ENCODE data around the gene SDF4.

DNA sequence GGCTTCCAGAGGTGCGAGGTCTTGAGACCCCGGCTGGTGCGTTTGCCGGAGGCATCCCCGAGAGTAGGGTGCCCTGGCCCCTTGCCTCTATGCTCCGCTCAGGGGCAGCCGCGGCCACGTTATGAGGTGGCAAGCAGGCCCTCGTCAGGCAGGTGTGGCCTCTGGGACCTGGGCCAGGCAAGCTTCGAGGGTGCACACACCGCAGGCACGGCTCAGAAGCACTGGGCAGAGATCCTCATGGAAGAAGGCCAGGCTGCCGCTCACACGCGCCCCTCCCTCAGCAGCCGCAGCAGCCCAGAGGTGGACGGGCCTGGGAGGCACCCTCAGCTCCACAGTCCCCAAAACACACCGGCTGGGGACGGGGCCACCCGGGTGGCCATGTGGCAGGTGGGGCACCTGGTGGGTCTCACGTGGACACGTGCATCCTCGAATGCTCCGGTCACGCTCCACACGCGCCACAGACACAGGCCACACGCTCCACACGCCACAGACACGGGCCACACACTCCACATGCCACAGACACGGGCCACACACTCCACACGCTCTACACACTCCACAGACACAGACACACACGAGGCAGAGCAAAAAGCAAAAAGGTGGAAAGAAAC, 6.5 kb downstream of the SDF4 start:
- TF ChIP-seq, protein P1, sequence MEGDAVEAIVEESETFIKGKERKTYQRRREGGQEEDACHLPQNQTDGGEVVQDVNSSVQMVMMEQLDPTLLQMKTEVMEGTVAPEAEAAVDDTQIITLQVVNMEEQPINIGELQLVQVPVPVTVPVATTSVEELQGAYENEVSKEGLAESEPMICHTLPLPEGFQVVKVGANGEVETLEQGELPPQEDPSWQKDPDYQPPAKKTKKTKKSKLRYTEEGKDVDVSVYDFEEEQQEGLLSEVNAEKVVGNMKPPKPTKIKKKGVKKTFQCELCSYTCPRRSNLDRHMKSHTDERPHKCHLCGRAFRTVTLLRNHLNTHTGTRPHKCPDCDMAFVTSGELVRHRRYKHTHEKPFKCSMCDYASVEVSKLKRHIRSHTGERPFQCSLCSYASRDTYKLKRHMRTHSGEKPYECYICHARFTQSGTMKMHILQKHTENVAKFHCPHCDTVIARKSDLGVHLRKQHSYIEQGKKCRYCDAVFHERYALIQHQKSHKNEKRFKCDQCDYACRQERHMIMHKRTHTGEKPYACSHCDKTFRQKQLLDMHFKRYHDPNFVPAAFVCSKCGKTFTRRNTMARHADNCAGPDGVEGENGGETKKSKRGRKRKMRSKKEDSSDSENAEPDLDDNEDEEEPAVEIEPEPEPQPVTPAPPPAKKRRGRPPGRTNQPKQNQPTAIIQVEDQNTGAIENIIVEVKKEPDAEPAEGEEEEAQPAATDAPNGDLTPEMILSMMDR (IDR thresholded peaks at IDR 0.05; ENCODE audit: insufficient read depth, low read length, poor library complexity, severe bottlenecking) = no peak
- no peak for TF ChIP-seq EZH2phosphoT487 (conservative IDR thresholded peaks at IDR 0.05; ENCODE audit: low read length)

All from SU-DHL-6 (cell line).